Lung (tissue), 12 donors: ENCODE measurements around the gene CIC. TPM values are rescaled to one million over a fixed set of nuclear protein-coding genes. Genes with fewer than 3 reads are reported as not detected.

Experiments used
- ATAC-seq: fragments of 200-7000 bp; cut with Tn5 transposase; one replicate; pipeline ENCODE4 v1.9.1; 2020; ENCODE audit warnings: moderate number of reproducible peaks; ENCODE audit not compliant: insufficient read depth, low FRiP score
- DNase-seq, 3 donors: peaks; one replicate each; pipeline ENCODE4 v3.0.0-alpha.2; 2013 to 2017
- H3K27ac ChIP-seq, 2 donors: one replicate each; pipeline ENCODE4 v1.5.1; 2013; ENCODE audit warnings: mild to moderate bottlenecking in 2 of 2, moderate library complexity in 2 of 2, control low read depth in 1 of 2, inconsistent platforms in 1 of 2, low read depth in 1 of 2, low read length in 1 of 2
- H3K27me3 ChIP-seq, 3 donors: one replicate each; pipeline ENCODE4 v1.5.1; 2013; ENCODE audit warnings: low read length in 2 of 3; ENCODE audit not compliant: control insufficient read depth in 3 of 3, insufficient read depth in 3 of 3
- H3K36me3 ChIP-seq, 4 donors: one replicate each; pipeline ENCODE4 v1.5.1; 2013; ENCODE audit warnings: low read length in 4 of 4, mild to moderate bottlenecking in 1 of 4, moderate library complexity in 1 of 4; ENCODE audit not compliant: control insufficient read depth in 4 of 4, insufficient read depth in 4 of 4
- H3K4me1 ChIP-seq, 5 donors: one replicate each; pipeline ENCODE4 v1.5.1; 2013; ENCODE audit warnings: low read length in 5 of 5, mild to moderate bottlenecking in 2 of 5, moderate library complexity in 1 of 5; ENCODE audit not compliant: control insufficient read depth in 5 of 5, insufficient read depth in 5 of 5
- H3K4me3 ChIP-seq: one replicate; pipeline ENCODE4 v1.5.1; 2013; ENCODE audit warnings: mild to moderate bottlenecking, control low read depth, moderate library complexity
- H3K9ac ChIP-seq, 2 donors: one replicate each; pipeline ENCODE4 v1.5.1; 2013; ENCODE audit warnings: low read length in 2 of 2, control low read depth in 1 of 2; ENCODE audit not compliant: insufficient read depth in 1 of 2
- H3K9me3 ChIP-seq, 4 donors: one replicate each; pipeline ENCODE4 v1.5.1; 2013; ENCODE audit warnings: low read length in 3 of 4, mild to moderate bottlenecking in 1 of 4, moderate library complexity in 1 of 4; ENCODE audit not compliant: control insufficient read depth in 4 of 4, insufficient read depth in 3 of 4
- CTCF ChIP-seq: IDR thresholded peaks from 2 replicates; pipeline ENCODE4 v1.5.1; 2012; ENCODE audit warnings: mild to moderate bottlenecking; ENCODE audit errors: control extremely low read depth, extremely low read depth
- WGBS, 2 donors: extraction: QIAGEN DNeasy Blood & Tissue Kit; methylation state at CpG; one replicate each; pipeline ENCODE4 v1.1.7; 2013; 5-methylcytosine and 5-hydroxymethylcytosine counted together
- polyA plus RNA-seq, 2 donors: library from polyadenylated mRNA; stranded (reverse); fragments of 200-250 nt; gene quantifications; one replicate each; pipeline ENCODE4 v1.2.1, GENCODE V29; 2013
- total RNA-seq, 2 donors: library from RNA; depleted of rRNA in 1 of 2; stranded (reverse); fragments of >200 nt in 1 of 2; gene quantifications; one replicate each; pipeline ENCODE4 v1.2.1, GENCODE V29; 2014 to 2021
- donor health status: control.
- donor health status: control.
- donor health status: Bipolar disorder and iron deficiency.
- donor health status: healthy.
- donor health status: DM: yes; HTN: yes; CAD: no.

CIC gene
- total and polyA plus RNA-seq, 4 donors = 31.2 to 84.5 (median 40.6) TPM

GRCh38 chr19:42230571-42230970 is 38.5 kb upstream of the CIC start:
- WGBS, 2 donors = 77 to 79% methylated on average over 4 of the region's 4 CpGs
- DNase-seq (no peak), ATAC-seq (no peak)
- no peaks in the 10 kb centered on the region for H3K27me3 ChIP-seq
- H3K9ac ChIP-seq = no peak overlapping the region
- H3K4me3 ChIP-seq = no peak overlapping the region
- peaks cover 12 to 74% (median 50%) of the 10 kb centered on the region in 4 donors for H3K36me3 ChIP-seq
- H3K27ac ChIP-seq = no peak overlapping the region
- TF ChIP-seq CTCF = no peak
- no peaks in the 10 kb centered on the region for H3K4me1 ChIP-seq
- H3K9me3 ChIP-seq = no peaks in the 10 kb centered on the region

- Histone ChIP-seq H3K27ac (no peak overlapping the region), H3K36me3 (peaks cover 9 to 71% (median 54%) of the 10 kb centered on the region in 4 donors), H3K27me3 (no peaks in the 10 kb centered on the region), H3K4me1 (no peaks in the 10 kb centered on the region), H3K9ac (no peak overlapping the region), H3K4me3 (no peak overlapping the region), H3K9me3 (no peaks in the 10 kb centered on the region)
- TF ChIP-seq CTCF = no peak
- ATAC-seq = no peak
- no peak for DNase-seq
- WGBS, 2 donors = 95 to 96% methylated on average over 10 of the region's 10 CpGs
Measured at GRCh38 chr19:42232435-42232834, 36.6 kb upstream of the CIC start.

- Histone ChIP-seq H3K27me3 (no peaks in the 10 kb centered on the region), H3K4me1 (no peaks in the 10 kb centered on the region), H3K4me3 (no peak overlapping the region), H3K9ac (no peak overlapping the region), H3K9me3 (no peaks in the 10 kb centered on the region), H3K27ac (no peak overlapping the region), H3K36me3 (peaks cover 9 to 71% (median 54%) of the 10 kb centered on the region in 4 donors)
- no peak for ATAC-seq
- DNase-seq = no peak
- no peak for TF ChIP-seq CTCF
- WGBS, 2 donors = 81 to 91% methylated on average over 7 of the region's 7 CpGs
Measured at GRCh38 chr19:42233106-42233505, 35.9 kb upstream of the CIC start.

GRCh38 chr19:42233678-42234292 is 35.3 kb upstream of the CIC start:
- no peaks in the 10 kb centered on the region for H3K9me3 ChIP-seq
- H3K4me3 ChIP-seq = no peak overlapping the region
- no peak overlapping the region for H3K27ac ChIP-seq
- H3K27me3 ChIP-seq = no peaks in the 10 kb centered on the region
- no peak overlapping the region for H3K9ac ChIP-seq
- H3K4me1 ChIP-seq = no peaks in the 10 kb centered on the region
- no peak for DNase-seq
- 91 to 95% methylated on average over 6 of the region's 6 CpGs for WGBS, 2 donors
- H3K36me3 ChIP-seq = peaks cover 9 to 69% (median 53%) of the 10 kb centered on the region in 4 donors
- ATAC-seq = no peak
- TF ChIP-seq CTCF = no peak
